Renal cortical epithelial cell (primary cell): ENCODE measurements around the gene FOXN1. TPM values are rescaled to one million over a fixed set of nuclear protein-coding genes. Genes with fewer than 3 reads are reported as not detected.

ENCODE experiments used
- DNase-seq: peaks from one replicate; pipeline ENCODE4 v3.0.0-alpha.2; 2011; ENCODE audit warnings: low read depth
- total RNA-seq: library from RNA; depleted of rRNA; stranded (reverse); fragments of >200 nt; gene quantifications from 2 replicates; pipeline ENCODE4 v1.2.3, GENCODE V29; 2014

The FOXN1 gene
- total RNA-seq, 1 donor from 2014 or later, result not detected

DNA sequence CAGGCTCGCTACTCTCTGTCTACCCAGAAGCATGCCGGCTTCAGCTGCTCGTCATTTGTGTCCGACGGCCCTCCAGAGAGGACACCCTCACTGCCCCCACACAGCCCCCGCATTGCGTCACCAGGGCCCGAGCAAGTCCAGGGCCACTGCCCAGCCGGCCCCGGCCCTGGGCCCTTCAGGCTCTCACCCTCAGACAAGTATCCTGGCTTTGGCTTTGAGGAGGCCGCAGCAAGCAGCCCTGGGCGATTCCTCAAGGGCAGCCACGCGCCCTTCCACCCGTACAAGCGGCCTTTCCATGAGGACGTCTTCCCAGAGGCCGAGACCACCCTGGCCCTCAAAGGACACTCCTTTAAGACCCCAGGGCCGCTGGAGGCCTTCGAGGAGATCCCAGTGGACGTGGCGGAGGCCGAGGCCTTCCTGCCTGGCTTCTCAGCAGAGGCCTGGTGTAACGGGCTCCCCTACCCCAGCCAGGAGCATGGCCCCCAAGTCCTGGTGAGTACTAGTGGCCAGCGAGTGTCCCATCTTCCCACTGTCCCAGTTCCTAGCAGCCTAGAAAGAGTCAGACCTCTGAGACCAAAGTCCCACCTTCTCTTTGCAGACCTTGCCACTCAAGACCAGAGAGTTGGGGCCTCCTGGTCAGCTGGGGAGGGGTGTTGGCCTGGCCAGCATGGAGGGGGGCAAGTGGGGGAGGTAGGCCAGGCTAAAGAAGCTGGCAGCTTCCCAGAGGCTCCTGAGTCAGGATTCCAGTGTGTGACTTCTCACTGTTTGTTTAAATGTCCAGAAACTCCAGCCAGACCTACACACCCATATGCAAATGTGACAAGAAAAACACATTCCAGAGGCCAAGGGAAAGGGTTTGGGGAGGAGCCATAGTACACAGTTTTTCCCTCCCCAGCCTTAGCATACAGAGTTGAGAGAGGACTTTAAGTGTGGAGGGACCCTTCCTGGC, 18.6 kb downstream of the FOXN1 start:
- peak; percentile 94 for DNase-seq

DNA sequence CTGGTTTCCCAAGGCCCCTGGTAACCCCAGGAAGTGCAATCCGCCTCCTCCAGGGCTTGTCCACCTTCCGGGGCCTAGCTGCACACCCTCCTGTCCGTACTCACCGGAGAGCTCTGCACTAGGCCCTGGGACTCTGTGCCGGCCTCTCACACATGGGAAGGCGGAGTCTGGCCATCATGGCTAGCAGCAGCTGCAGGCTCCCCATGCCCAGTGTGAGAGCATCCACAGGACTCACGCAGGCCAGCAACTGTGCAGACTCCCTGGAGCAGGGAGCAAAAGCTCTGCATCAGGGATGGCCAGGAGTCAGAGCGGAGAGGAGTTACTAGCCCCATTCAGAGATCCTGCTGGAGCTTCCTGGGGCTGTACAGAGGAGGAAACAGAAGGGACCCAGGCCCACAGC, 20.2 kb downstream of the FOXN1 start:
- no peak for DNase-seq

DNA sequence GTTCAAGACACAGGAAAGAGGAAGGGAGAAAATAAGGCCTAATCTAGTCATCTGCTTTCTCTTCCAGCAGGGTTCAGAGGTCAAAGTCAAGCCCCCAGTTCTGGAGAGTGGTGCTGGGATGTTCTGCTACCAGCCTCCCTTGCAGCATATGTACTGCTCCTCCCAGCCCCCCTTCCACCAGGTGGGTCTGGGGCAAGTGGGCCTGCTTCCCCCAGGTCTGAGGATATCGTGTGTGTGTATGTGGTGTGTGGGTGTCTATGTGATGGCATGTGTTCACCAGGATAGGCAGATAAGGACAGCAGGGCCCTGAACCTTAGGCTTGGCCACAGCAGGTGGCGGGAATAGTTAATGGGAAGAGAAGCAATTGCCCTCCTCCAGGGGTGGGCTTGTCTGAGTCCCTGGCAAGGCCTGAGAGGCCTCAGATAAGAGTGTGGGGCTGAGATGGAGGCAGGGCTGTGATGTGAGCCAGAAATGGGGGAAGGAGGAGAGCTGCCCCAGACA, 21.1 kb downstream of the FOXN1 start:
- DNase-seq, result no peak

- DNase-seq, result no peak
Observed at GRCh38 chr17:28527859-28528258, 21.7 kb downstream of the FOXN1 start.

- peak; percentile 18 for DNase-seq
Observed at GRCh38 chr17:28528327-28529012, 22.3 kb downstream of the FOXN1 start.

GRCh38 chr17:28529013-28529400, 22.9 kb downstream of the FOXN1 start:
- DNase-seq, result no peak

- no peak for DNase-seq
Observed at GRCh38 chr17:28530250-28530649, 24.1 kb downstream of the FOXN1 start.

DNA sequence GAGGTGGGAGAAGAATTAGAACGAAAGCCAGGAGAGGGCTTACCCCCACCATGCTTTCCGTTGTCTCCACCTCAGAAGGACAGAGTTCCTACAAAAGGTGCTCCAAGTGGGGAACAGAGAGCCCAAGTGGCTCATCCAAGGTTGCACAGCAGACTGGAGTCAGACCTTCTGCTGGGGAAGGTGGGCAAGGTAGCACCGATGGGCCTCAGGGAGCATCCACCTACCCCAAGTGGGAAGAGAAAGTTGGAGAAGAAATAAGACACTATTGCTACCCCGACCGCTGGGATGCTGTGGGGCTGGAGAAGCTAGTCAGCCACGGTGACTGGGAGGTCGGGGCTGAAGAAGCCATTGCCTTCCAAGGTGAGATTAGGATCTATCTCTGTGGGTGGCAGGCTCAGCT, 24.8 kb downstream of the FOXN1 start:
- DNase-seq, result no peak

DNA sequence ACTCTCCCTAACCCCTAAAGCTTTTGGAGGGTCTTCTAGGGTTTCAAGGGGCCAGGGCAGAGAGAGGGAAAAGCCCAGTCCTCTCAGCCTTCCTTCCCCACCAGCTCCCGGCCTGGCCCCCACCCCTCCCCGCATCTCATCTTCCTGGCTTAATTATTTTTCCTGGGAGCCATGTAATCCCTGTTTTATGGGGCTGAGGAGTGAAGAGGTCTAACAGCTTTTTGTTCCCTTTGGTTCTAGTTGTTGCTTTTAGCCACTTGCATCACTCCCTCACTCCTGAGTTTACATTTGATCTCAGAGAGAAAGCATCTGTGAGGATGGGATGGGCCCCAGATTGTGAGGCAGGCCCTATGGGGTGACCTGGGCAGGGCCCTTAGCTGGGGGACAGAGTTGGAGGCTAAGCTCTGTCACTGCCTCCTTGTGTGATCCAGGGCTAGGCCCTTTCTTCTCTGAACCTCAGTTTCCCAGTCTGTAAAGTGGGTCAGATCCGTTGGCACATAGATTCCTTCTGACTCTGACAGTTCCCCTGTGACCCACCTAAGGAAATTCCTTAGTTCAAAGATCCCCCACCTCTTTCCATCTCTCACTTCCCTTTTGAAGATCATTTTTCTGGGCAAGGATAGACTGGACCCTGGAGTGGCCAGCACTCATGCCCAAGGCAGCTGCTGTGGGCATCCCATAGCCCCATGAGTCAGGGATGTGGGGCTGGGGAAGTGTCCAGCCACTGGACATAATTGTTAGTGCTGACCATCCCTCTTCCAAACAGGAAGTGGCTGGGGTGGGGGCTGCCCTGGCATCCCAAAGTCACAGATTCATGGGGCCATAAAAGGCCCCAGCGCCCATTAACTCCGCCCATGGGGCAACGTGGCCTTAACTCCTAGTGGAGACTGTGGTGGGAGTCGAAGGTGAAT, 26.2 kb downstream of the FOXN1 start:
- DNase-seq, result peak; percentile 32

DNA sequence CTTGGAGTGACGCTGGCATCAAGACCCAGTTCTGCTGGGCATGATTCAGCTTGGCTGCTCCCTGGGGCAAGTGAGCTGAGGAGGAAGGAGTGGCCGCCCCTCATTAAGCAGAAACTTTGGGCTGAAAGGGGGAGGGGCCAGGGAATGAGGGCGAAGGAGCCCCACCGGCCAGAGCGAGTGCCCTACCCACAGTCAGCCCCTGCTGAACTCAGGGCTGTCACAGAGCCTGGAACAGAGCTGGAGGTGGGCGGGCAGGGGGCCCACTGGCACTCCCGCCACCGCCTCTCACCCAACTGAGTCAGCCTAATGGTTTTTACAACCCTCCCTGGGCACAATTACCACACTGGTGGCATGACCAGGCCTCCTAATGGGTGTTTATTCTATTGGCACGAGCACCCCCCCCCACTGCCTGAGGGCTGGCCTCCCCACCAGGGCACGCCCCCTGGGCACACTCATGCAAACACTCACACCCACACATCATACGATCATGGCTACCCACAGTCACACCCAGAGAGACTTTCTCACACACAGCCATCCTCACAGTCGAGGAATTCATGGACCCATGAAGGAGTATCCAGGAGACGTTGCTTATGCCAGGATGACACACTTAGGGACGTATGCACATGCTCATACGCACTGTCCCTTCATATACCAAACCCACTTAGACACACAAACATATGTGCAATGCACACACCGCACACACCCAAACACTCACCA, 27.1 kb downstream of the FOXN1 start:
- peak; percentile 84 for DNase-seq

- no peak for DNase-seq
Observed at GRCh38 chr17:28534740-28535375, 28.7 kb downstream of the FOXN1 start.

- DNase-seq, result no peak
Observed at GRCh38 chr17:28536532-28537218, 30.5 kb downstream of the FOXN1 start.

GRCh38 chr17:28537219-28537610, 31.1 kb downstream of the FOXN1 start:
- no peak for DNase-seq

DNA sequence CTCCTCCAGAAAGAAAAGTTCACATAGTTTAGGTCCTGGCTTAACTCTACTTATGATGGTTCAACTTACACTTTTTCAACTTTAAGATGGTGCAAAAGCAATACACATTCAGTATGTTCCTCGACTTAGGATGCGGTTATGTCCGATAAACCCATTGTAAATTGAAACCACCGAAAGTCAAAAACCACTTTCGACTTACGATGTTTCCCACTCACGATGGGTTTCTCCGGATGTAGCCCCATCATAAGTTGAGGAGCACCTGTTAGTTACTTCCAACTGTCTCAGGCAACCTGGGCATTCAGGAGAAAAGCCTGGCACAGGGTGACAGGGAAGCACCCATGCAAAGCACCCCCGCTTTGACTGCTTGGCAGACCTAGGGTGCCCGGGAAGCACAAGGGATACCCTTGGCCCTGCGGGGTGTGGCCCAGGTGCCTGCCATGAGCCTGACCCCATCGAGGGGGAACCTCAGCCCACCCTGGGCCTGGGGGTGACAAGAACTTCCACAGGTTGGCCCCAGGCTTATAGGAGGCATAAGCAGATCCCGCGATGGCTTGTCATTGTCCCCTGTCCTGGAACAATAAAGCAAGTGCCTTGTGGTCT, 32.2 kb downstream of the FOXN1 start:
- no peak for DNase-seq

DNA sequence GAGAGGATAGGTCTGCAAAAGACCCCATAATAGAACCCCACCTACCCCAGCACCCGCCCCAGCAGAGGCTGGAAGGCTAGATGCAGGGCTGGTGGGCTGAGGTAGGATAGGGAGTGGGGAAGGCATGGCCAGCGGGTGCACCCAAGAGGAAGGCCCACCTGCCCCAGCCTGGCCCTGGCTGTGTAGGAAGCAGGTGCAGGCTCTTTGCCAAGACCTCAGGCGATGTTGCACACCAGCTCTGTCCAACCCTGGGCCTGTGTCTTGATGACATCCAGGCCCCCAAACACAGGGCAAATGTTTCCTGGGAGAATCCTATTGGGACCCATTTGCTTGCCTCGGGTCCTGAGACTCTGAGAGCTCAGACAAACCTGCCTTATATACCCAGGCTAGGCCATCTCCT, 34.1 kb downstream of the FOXN1 start:
- no peak for DNase-seq

GRCh38 chr17:28541439-28541838, 35.3 kb downstream of the FOXN1 start:
- no peak for DNase-seq

- DNase-seq, result no peak
Observed at GRCh38 chr17:28544402-28545140, 38.4 kb downstream of the FOXN1 start.

DNA sequence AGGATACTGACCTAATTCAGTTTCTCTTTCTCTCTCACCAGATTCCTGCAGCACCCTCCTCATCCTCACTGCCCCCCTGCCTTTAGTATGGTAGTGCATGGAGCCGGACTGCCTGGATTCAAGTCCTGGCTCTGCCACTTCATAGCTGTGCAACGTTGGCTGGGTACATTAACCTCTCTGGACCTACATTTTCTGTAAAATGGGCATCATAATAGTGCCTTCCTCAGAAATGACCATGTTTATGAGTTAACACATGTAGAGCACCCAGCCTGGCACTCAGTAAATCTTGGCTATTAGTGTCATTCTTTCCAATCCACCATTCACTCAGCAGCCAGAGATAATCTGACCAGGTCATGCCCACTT, 39.0 kb downstream of the FOXN1 start:
- no peak for DNase-seq

DNA sequence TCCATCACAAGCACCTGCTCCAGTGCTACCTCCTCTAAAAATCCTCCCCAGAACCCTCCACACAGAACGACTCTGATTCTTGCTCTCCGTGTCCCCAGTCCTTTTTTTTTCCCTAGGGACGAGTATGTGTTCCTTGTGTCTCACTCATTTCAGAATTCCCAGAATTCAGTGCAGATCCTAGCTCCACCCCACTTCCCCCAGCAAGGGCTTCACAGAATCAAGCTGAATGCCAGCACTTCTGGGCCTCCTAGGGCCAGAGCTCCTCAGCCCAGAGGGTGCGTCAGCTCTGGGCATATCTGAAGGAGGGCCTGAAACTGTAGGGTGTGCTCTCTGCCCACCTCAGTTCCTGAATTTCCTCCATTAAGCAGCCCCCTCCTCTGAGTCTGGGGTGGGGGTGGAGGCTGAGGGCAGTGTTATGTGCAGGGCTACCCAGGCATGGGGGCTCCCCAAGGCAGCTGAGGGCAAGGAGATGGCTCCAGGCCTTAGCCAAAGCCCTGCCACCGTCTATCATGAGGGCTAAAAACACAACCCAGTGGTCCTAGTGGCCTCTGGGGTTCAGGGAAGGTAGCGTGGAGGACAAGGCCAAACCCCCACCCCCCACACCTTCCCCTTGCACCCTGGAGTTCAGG, 39.8 kb downstream of the FOXN1 start:
- DNase-seq, result no peak
